ENCODE data around the gene GBF1.
"Not testable (repeated sequence)": the region's sequence is repeated elsewhere in the genome, so short reads cannot be mapped to it uniquely, and the experiment has no call there.

GBF1 gene, protein sequence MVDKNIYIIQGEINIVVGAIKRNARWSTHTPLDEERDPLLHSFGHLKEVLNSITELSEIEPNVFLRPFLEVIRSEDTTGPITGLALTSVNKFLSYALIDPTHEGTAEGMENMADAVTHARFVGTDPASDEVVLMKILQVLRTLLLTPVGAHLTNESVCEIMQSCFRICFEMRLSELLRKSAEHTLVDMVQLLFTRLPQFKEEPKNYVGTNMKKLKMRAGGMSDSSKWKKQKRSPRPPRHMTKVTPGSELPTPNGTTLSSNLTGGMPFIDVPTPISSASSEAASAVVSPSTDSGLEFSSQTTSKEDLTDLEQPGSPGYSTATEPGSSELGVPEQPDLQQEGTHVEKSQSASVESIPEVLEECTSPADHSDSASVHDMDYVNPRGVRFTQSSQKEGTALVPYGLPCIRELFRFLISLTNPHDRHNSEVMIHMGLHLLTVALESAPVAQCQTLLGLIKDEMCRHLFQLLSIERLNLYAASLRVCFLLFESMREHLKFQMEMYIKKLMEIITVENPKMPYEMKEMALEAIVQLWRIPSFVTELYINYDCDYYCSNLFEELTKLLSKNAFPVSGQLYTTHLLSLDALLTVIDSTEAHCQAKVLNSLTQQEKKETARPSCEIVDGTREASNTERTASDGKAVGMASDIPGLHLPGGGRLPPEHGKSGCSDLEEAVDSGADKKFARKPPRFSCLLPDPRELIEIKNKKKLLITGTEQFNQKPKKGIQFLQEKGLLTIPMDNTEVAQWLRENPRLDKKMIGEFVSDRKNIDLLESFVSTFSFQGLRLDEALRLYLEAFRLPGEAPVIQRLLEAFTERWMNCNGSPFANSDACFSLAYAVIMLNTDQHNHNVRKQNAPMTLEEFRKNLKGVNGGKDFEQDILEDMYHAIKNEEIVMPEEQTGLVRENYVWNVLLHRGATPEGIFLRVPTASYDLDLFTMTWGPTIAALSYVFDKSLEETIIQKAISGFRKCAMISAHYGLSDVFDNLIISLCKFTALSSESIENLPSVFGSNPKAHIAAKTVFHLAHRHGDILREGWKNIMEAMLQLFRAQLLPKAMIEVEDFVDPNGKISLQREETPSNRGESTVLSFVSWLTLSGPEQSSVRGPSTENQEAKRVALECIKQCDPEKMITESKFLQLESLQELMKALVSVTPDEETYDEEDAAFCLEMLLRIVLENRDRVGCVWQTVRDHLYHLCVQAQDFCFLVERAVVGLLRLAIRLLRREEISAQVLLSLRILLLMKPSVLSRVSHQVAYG (N-terminal part only)

GRCh38 chr10:102245082-102245931 lies at the start of gene GBF1:
Gene GBF1 (plus strand): TSS chr10:102245532. CDS start chr10:102258939, 13,407 bp downstream.
- in situ Hi-C loops (cut with HindIII; ENCODE audit: low sequenced_read_pairs) = no loop called here

DNA sequence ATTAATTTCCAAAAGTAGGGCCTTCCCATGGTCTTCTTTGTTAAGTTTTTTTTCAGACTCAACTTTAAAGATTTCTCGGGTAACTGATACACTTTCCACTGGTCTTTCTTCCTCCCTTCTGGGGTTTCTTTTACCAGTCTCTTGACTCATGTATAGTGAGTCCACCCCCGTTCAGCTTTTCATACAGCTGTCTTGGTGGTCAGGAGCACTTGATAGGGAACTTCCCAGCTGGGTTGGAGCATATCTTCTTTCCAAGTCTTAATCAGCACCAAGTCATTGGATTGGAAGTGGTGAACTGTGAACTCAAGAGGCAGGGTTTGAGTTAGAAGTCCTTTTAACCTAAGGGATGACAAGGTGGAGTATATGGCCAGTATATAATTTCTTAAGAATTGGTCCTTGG lies 48.4 kb upstream of the GBF1 start:
- in situ Hi-C loops (cut with HindIII; ENCODE audit: low sequenced_read_pairs) = no loop called here

GRCh38 chr10:102198027-102198426 lies 47.3 kb upstream of the GBF1 start:
- in situ Hi-C loops (cut with HindIII; ENCODE audit: low sequenced_read_pairs) = no loop called here

DNA sequence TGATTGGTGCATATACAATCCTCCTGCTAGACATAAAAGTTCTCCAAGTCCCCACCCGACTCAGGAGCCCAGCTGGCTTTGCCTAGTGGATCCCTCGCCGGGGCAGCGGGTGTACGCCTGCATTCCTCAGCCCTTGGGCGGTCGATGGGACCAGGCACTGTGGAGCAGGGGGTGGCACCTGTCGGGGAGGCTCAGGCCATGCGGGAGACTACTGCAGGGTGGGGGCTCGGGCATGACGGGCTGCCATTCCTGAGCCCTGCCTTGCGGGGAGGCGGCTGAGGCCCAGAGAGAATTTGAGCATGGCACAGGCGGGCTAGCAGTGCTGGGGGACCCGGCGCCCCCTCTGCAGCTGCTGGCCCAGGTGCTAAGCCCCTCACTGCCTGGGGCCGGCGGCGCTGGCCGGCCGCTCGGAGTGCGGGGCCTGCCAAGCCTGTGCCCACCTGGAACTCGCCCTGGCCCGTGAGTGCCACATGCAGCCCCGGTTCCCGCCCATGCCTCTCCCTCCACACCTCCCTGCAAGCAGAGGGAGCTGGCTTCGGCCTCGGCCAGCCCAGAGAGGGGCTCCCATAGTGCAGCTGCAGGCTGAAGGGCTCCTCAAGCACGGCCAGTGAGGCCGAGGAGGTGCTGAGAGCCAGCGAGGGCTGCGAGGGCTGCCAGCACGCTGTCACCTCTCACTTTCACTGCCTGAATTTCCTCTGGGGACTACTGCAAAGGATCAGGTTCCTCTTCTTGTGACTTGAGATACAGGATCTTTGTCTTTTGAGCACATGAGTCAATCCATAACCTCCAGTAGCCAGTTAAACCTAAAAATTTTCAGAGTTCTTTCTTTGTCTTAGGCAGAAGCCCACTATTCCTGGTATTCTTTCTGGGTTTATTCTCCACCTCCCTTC lies 44.3 kb upstream of the GBF1 start:
- in situ Hi-C loops (cut with HindIII; ENCODE audit: low sequenced_read_pairs) = no loop called here

GRCh38 chr10:102202386-102202785 lies 42.9 kb upstream of the GBF1 start:
- in situ Hi-C loops (cut with HindIII; ENCODE audit: low sequenced_read_pairs) = no loop called here

DNA sequence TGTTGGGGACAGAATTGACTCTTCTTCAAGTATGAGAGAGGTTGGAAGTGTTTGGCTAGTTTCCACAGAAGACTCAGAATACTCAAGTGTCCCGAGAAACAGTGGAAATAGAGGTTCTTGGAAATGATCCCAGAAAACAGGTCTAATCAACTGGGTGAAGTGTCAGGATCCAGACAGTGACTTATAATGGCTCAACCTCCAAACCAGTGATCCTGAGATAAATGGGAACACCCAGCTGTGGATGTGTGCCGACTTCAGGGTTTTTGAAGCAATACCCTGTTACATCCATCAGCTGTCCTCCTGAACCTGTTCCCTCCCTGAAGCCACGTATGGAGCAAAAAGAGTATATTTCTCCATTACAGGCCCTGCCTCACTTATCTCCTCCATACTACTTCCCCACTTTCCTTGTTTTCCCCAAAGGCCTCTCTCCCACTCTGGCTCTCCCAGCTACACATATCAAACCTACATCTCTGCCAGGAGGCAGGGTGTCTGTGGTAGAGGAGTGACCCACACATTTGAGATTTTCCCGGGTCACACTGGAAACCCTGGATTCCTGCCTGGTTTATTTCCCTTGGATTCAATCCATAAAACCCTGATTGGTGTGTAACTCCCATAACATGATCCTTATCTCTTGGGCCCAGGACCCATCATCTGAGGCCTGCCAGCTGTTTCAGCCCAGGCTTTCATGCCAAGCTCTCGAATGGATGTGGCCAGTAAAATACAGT lies 36.9 kb upstream of the GBF1 start:
- in situ Hi-C loops (cut with HindIII; ENCODE audit: low sequenced_read_pairs) = no loop called here

GRCh38 chr10:102211615-102212299 lies 33.6 kb upstream of the GBF1 start:
- in situ Hi-C loops (cut with HindIII; ENCODE audit: low sequenced_read_pairs) = no loop called here

GRCh38 chr10:102213599-102213998 lies 31.7 kb upstream of the GBF1 start:
- in situ Hi-C loops (cut with HindIII; ENCODE audit: low sequenced_read_pairs) = not testable (repeated sequence)

GRCh38 chr10:102219370-102219769 lies 26.0 kb upstream of the GBF1 start:
- in situ Hi-C loops (cut with HindIII; ENCODE audit: low sequenced_read_pairs) = no loop called here

DNA sequence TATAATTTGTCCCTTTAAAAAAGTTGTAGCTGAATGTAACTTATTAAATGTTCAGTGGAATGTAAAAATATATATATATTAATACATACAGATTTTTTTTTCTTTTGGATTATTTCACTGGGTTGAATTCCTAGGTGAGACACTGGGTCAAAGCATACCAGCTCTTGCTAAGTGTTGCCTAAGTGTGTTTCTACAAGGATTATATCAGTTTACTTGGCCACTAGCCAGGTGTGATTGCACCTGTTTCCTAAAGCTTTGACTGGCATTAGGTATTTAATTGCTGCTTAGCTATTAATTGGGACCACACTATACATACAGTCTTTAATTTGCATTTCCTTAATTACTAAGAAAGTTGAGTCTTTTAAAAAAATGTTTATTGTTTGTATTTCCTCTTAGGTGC lies 24.7 kb upstream of the GBF1 start:
- in situ Hi-C loops (cut with HindIII; ENCODE audit: low sequenced_read_pairs) = no loop called here

DNA sequence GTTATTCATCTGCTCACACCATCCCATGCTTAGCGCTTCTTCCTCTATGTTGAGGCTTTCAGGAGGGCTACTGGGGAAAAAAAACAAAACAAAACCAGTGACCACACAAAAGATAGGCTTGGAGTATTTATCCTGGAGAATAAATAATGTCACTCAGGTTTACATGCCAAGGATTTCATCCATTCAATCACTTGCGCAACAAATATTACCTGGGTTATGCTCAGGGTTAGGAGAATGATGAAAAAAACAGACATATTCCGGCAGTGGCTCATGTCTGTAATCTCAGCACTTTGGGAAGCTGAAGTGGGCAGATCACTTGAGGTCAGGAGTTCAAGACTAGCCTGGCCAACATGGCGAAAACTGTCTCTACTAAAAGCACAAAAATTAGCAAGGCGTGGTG lies 22.5 kb upstream of the GBF1 start:
- in situ Hi-C loops (cut with HindIII; ENCODE audit: low sequenced_read_pairs) = no loop called here

GRCh38 chr10:102225646-102226541 lies 19.4 kb upstream of the GBF1 start, which contains the start of gene ELOVL3:
Gene ELOVL3 (plus strand): TSS chr10:102226299. CDS start chr10:102226549, 250 bp downstream.
- in situ Hi-C loops (cut with HindIII; ENCODE audit: low sequenced_read_pairs) = loop anchor here (5.0 kb wide), 1 partner anchor 56 kb away; no protein-coding TSS in a partner anchor

DNA sequence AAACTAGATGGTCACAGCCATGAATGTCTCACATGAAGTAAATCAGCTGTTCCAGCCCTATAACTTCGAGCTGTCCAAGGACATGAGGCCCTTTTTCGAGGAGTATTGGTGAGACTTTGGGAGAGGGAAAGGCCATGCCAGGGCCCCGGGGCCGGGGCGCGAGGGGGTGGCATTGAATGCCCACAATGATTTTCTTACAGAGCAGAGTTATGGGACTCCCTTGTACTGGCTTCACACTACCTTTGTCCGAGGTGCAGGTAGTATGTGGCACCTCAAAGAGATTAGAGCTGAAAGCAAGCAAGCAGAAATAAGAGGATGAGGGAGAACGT lies 18.8 kb upstream of the GBF1 start:
- in situ Hi-C loops (cut with HindIII; ENCODE audit: low sequenced_read_pairs) = loop anchor here (5.0 kb wide), 1 partner anchor 56 kb away; no protein-coding TSS in a partner anchor

- in situ Hi-C loops (cut with HindIII; ENCODE audit: low sequenced_read_pairs) = loop anchor here (5.0 kb wide), 1 partner anchor 55 kb away; no protein-coding TSS in a partner anchor
Observed at GRCh38 chr10:102227050-102227449, 18.3 kb upstream of the GBF1 start.

DNA sequence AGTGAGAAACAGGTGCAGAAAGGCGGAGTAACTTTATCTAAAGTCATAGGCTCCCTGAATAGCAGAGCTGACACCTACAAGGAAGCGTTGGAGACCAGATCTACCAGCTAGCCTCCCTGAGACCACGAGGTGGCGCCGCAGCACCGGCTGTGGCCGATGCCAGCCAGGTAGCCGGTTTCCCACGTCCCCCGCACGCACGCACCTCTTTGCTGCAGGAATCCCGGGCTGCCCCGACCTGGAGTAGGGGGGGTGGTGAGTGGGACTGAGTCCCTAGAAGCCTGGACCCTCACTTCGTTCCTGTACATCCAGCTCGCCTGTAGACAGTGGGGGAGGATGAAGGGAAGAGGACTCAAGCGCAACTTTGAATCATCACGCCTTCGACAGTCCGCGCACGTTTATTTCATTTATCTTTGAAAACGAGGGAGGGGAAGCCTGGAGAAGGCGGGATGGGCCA lies 15.5 kb upstream of the GBF1 start:
- in situ Hi-C loops (cut with HindIII; ENCODE audit: low sequenced_read_pairs) = loop anchor here (5.0 kb wide), 1 partner anchor 52 kb away; no protein-coding TSS in a partner anchor

DNA sequence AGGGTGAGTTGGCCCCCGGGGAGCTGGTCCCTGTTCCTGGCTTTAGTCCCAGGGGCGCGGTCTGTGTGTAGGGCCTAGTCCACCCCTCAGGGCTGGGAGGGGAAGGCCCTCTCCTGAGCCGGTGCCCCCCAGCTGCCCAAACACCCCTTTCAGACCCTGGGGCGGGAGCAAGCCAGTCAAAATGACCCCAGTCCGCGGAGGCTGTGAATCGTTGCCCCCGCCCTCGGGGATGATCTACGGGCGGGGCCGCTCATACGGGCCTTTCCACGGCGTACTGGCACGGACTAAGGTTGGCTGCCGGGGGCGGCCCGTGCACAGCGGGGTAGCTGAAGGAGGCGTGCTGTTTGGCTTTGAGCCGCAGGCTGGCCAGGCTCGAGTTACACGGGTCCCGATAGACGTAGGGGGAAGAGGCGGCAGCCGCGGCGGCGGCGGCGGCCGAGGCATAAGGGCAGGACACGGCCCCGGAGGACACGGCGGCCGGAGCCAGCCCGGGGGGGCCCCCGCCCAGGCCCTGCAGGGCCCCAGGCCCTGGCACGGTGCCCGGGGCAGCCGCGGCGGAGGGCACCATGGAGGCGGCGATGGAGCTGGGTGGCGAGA lies 15.0 kb upstream of the GBF1 start:
- in situ Hi-C loops (cut with HindIII; ENCODE audit: low sequenced_read_pairs) = no loop called here

Measured in DLD1 (cell line).